Measurements from ENCODE around the gene SDK2.

The SDK2 gene

GRCh38 chr17:73388578-73388905 lies 255.7 kb downstream of the SDK2 start:
- no peak for DNase-seq (ENCODE audit: low read depth in 1 of 2, low spot score in 1 of 2)
- Histone ChIP-seq H3K27me3 (ENCODE audit: insufficient read depth, poor library complexity, severe bottlenecking) (no peaks in the 10 kb centered on the region), H3K27ac (replicated peaks) (no peak overlapping the region), H3K4me3 (replicated peaks; ENCODE audit: insufficient read depth, low read length) (no peak overlapping the region)
- TF ChIP-seq GABPA (IDR thresholded peaks at IDR 0.05; ENCODE audit: low read depth) (no peak), SPI1 (IDR thresholded peaks at IDR 0.05; ENCODE audit: borderline replicate concordance, low read depth) (no peak), REST (IDR thresholded peaks at IDR 0.05; ENCODE audit: insufficient replicate concordance, low read depth) (no peak), CTCF (IDR thresholded peaks at IDR 0.05; ENCODE audit: insufficient read depth, low read length) (no peak), POLR2AphosphoS5 (IDR thresholded peaks at IDR 0.05; ENCODE audit: low read depth) (no peak)

- DNase-seq (ENCODE audit: low read depth in 1 of 2, low spot score in 1 of 2) = no peak
Measured at GRCh38 chr17:73387746-73388577, 256.3 kb downstream of the SDK2 start.

GRCh38 chr17:73386561-73386960 lies 257.7 kb downstream of the SDK2 start:
- no peaks in the 10 kb centered on the region for H3K27me3 ChIP-seq (ENCODE audit: insufficient read depth, poor library complexity, severe bottlenecking)
- no peak for DNase-seq (ENCODE audit: low read depth in 1 of 2, low spot score in 1 of 2)
- no peak overlapping the region for H3K4me3 ChIP-seq (replicated peaks; ENCODE audit: insufficient read depth, low read length)
- no peak overlapping the region for H3K27ac ChIP-seq (replicated peaks)
- TF ChIP-seq SPI1 (IDR thresholded peaks at IDR 0.05; ENCODE audit: borderline replicate concordance, low read depth) (no peak), GABPA (IDR thresholded peaks at IDR 0.05; ENCODE audit: low read depth) (no peak), REST (IDR thresholded peaks at IDR 0.05; ENCODE audit: insufficient replicate concordance, low read depth) (no peak), CTCF (IDR thresholded peaks at IDR 0.05; ENCODE audit: insufficient read depth, low read length) (no peak), POLR2AphosphoS5 (IDR thresholded peaks at IDR 0.05; ENCODE audit: low read depth) (no peak)

More at GRCh38 chr17:73387746-73388577, 256.3 kb downstream of the SDK2 start:
- TF ChIP-seq SPI1 (IDR thresholded peaks at IDR 0.05; ENCODE audit: borderline replicate concordance, low read depth) (no peak), POLR2AphosphoS5 (IDR thresholded peaks at IDR 0.05; ENCODE audit: low read depth) (no peak)
- Histone ChIP-seq H3K27me3 (ENCODE audit: insufficient read depth, poor library complexity, severe bottlenecking) (no peaks in the 10 kb centered on the region), H3K4me3 (replicated peaks; ENCODE audit: insufficient read depth, low read length) (no peak overlapping the region), H3K27ac (replicated peaks) (no peak overlapping the region)

- no peak for DNase-seq (ENCODE audit: low read depth in 1 of 2, low spot score in 1 of 2)
- no peaks in the 10 kb centered on the region for H3K27me3 ChIP-seq (ENCODE audit: insufficient read depth, poor library complexity, severe bottlenecking)
- TF ChIP-seq SPI1 (IDR thresholded peaks at IDR 0.05; ENCODE audit: borderline replicate concordance, low read depth) (no peak), GABPA (IDR thresholded peaks at IDR 0.05; ENCODE audit: low read depth) (no peak), REST (IDR thresholded peaks at IDR 0.05; ENCODE audit: insufficient replicate concordance, low read depth) (no peak), POLR2AphosphoS5 (IDR thresholded peaks at IDR 0.05; ENCODE audit: low read depth) (no peak), CTCF (IDR thresholded peaks at IDR 0.05; ENCODE audit: insufficient read depth, low read length) (no peak)
- no peak overlapping the region for H3K4me3 ChIP-seq (replicated peaks; ENCODE audit: insufficient read depth, low read length)
- no peak overlapping the region for H3K27ac ChIP-seq (replicated peaks)
Measured at GRCh38 chr17:73384926-73385325, 259.3 kb downstream of the SDK2 start.
